Esophagus muscularis mucosa (tissue), 4 donors: ENCODE results near the gene ACTL6B.

Experiments used
- EP300 ChIP-seq: sonication (generic); formaldehyde crosslinking; IDR thresholded peaks from one replicate; pipeline ENCODE4 v1.6.1; 2017; ENCODE audit warnings: antibody characterized with exemption
- POLR2A ChIP-seq: fragments of 450-650 bp; IDR thresholded peaks from one replicate; pipeline ENCODE4 v1.6.1; 2017; ENCODE audit warnings: antibody characterized with exemption, moderate library complexity, mild to moderate bottlenecking, low read depth
- POLR2AphosphoS5 ChIP-seq, 2 donors: sonication (generic); formaldehyde crosslinking; IDR thresholded peaks; one replicate each; pipeline ENCODE4 v1.6.1; 2017; ENCODE audit warnings: antibody characterized with exemption in 2 of 2
- TF ChIP-seq, protein P1 (sequence below), 3 experiments: fragments of 200-600 bp in 2 of 3; fragments of 450-650 bp in 1 of 3; sonication (generic) in 2 of 3; IDR thresholded peaks; one replicate each; pipeline ENCODE4 v1.5.1; 2017 to 2019; ENCODE audit warnings: antibody characterized with exemption in 3 of 3, mild to moderate bottlenecking in 2 of 3, moderate library complexity in 1 of 3

DNA sequence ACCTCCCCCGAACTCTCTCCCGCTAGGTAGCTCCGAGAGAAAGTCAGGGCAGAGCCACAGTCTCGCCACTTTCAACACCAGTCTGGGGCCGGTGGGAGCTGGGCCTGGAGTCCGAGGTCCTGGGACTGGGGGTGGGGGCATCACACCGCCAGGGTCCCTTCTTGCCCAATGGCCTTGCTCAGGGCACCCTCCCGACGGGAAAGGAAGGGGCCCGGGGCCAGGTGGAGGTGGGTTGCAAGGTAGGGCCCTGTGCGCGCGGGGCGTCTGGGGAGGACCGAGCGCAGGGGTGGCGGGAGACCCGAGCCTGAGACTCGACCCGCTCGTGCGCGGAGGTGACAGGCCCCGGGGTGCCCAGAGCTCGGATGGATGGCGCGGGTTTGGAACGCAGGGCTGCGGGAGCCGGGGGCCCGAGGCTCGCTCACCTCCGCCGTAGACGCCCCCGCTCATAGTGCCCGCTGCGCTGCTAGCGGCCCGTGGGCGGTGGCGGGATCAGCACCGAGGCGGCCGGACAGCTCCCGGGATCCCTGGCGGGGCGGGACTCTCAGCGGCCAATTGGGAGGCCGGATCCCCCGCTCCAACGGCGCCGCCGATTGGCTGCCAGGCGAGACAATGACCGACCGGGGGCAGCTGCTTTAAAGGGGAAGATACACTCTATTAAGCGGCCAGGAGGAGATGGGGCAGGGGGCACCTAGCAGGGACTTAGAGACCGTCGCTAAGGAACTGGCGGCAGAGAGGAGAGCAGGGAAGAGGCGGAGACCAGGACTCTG is at the start of gene ACTL6B:
- TF ChIP-seq POLR2A (no peak), EP300 (no peak), POLR2AphosphoS5 (IDR thresholded peaks at IDR 0.05) (no peak)
- TF ChIP-seq, protein P1, sequence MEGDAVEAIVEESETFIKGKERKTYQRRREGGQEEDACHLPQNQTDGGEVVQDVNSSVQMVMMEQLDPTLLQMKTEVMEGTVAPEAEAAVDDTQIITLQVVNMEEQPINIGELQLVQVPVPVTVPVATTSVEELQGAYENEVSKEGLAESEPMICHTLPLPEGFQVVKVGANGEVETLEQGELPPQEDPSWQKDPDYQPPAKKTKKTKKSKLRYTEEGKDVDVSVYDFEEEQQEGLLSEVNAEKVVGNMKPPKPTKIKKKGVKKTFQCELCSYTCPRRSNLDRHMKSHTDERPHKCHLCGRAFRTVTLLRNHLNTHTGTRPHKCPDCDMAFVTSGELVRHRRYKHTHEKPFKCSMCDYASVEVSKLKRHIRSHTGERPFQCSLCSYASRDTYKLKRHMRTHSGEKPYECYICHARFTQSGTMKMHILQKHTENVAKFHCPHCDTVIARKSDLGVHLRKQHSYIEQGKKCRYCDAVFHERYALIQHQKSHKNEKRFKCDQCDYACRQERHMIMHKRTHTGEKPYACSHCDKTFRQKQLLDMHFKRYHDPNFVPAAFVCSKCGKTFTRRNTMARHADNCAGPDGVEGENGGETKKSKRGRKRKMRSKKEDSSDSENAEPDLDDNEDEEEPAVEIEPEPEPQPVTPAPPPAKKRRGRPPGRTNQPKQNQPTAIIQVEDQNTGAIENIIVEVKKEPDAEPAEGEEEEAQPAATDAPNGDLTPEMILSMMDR (IDR thresholded peaks at IDR 0.05): no peak
